ENCODE results near the gene LYL1. TPM values are rescaled to one million over a fixed set of nuclear protein-coding genes. Genes with fewer than 3 reads are reported as not detected.

LYL1 gene
- total RNA-seq, 1 experiment from 2014 or later: 0.24 TPM

DNA sequence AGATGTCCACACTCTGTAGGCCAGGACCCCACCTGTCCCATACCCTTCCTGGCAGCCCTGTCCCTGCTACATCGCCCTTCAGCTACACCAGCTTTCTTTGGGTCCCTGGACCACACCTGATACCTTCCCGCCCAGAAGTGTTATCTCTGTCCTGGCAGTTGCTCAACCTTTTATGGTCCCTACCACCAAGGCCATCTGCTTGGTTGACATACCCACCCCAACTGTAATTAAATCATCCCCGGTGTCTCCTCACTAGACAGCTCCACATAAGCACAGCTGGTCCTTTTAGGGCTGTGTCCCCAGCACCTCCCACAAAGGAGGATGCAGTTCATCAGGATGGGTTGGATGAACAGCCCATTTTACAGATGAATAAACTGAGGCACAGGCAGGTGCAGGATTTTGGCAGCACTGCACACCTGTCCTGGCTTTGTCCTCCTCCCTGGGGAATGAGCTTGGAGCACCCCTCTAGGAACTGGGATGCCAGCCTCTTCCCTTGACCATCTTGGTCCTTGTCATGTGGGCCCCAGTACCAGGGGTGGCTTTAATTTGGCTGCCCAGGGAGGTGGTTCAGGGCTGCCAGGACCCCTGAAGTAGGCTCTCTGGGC lies 28.3 kb upstream of the LYL1 start:
- no TSS peak for BruUV-seq (replicated peaks)
- intact Hi-C loops (cut with micrococcal nuclease; ENCODE audit: unreplicated experiment): no loop called here
- no peaks in the 10 kb centered on the region for H3K9me2 ChIP-seq (ENCODE audit: insufficient read depth)
- H4K20me1 ChIP-seq (ENCODE audit: insufficient read depth): peaks cover 95% of the 10 kb centered on the region
- ChIA-PET POLR2A (ENCODE audit: unreplicated experiment) (interaction anchor here (0.6 kb wide), 1 partner anchor 13 kb away, joined by 11 read pairs; no protein-coding TSS in a partner anchor), CTCF (interaction anchor here (0.6 kb wide), 1 partner anchor 77 kb away, joined by 5 read pairs; no protein-coding TSS in a partner anchor)
- peaks cover 43% of the 10 kb centered on the region; the same call in 1 of the 2 replicates for H3F3A ChIP-seq (ENCODE audit: insufficient read depth, low read depth)
- H3K9me3 ChIP-seq (ENCODE audit: insufficient read depth, low read depth): no peaks in the 10 kb centered on the region
- H3K27me3 ChIP-seq (ENCODE audit: insufficient read depth, low read depth): no peaks in the 10 kb centered on the region
- peaks cover 87% of the 10 kb centered on the region for H3K79me2 ChIP-seq (ENCODE audit: low read depth)
- TF ChIP-seq, protein P1, sequence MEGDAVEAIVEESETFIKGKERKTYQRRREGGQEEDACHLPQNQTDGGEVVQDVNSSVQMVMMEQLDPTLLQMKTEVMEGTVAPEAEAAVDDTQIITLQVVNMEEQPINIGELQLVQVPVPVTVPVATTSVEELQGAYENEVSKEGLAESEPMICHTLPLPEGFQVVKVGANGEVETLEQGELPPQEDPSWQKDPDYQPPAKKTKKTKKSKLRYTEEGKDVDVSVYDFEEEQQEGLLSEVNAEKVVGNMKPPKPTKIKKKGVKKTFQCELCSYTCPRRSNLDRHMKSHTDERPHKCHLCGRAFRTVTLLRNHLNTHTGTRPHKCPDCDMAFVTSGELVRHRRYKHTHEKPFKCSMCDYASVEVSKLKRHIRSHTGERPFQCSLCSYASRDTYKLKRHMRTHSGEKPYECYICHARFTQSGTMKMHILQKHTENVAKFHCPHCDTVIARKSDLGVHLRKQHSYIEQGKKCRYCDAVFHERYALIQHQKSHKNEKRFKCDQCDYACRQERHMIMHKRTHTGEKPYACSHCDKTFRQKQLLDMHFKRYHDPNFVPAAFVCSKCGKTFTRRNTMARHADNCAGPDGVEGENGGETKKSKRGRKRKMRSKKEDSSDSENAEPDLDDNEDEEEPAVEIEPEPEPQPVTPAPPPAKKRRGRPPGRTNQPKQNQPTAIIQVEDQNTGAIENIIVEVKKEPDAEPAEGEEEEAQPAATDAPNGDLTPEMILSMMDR (conservative IDR thresholded peaks at IDR 0.05): no peak
- TF ChIP-seq EZH2 (IDR thresholded peaks at IDR 0.05; ENCODE audit: low read depth): no peak
- H2AFZ ChIP-seq: no peak overlapping the region
- no peak overlapping the region for H3K4me3 ChIP-seq
- no peak for DNase-seq
- H3K36me3 ChIP-seq (ENCODE audit: low read depth): peaks cover 13% of the 10 kb centered on the region
- peak overlapping the region; percentile 40; the same call in 1 of the 2 replicates for H3K27ac ChIP-seq
- no peak overlapping the region for H3K4me2 ChIP-seq
- peaks cover 10% of the 10 kb centered on the region for H3K4me1 ChIP-seq (replicated peaks; ENCODE audit: insufficient read depth)

DNA sequence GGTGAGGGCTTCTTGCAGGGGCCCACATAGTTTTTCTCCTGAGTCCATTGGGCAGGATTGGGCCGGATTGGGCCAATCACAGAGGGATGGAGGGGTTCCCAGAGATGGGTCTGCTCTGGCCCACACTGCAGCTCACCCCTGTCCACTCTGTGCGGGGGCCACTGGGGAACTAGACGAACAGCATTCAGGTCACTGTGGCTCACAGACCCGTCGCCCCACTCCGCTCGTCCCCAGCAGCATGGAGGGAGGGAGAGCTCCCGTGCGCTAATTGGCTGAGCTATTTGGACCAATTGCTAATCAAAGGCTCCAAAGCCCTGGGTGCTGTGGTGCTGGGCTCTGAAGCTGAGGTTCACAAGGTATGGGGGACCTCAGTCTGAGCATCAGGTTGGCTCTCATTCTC lies 26.7 kb upstream of the LYL1 start:
- CTCF ChIA-PET: no interaction called here
- Histone ChIP-seq H3K79me2 (ENCODE audit: low read depth) (peaks cover 97% of the 10 kb centered on the region), H3K27ac (no peak overlapping the region), H3K4me1 (replicated peaks; ENCODE audit: insufficient read depth) (peaks cover 10% of the 10 kb centered on the region), H3K27me3 (ENCODE audit: insufficient read depth, low read depth) (no peaks in the 10 kb centered on the region), H3K4me3 (no peak overlapping the region), H4K20me1 (ENCODE audit: insufficient read depth) (peaks cover 100% of the 10 kb centered on the region), H3F3A (ENCODE audit: insufficient read depth, low read depth) (peaks cover 46% of the 10 kb centered on the region; the same call in 1 of the 2 replicates), H3K9me3 (ENCODE audit: insufficient read depth, low read depth) (no peaks in the 10 kb centered on the region), H3K36me3 (ENCODE audit: low read depth) (peaks cover 18% of the 10 kb centered on the region), H2AFZ (no peak overlapping the region), H3K9me2 (ENCODE audit: insufficient read depth) (no peaks in the 10 kb centered on the region), H3K4me2 (no peak overlapping the region)
- POLR2A ChIA-PET (ENCODE audit: unreplicated experiment): no interaction called here
- intact Hi-C loops (cut with micrococcal nuclease; ENCODE audit: unreplicated experiment): no loop called here
- DNase-seq: no peak
- no peak for TF ChIP-seq EZH2 (IDR thresholded peaks at IDR 0.05; ENCODE audit: low read depth)
- TF ChIP-seq, protein P1 (conservative IDR thresholded peaks at IDR 0.05): no peak
- no TSS peak for BruUV-seq (replicated peaks)

DNA sequence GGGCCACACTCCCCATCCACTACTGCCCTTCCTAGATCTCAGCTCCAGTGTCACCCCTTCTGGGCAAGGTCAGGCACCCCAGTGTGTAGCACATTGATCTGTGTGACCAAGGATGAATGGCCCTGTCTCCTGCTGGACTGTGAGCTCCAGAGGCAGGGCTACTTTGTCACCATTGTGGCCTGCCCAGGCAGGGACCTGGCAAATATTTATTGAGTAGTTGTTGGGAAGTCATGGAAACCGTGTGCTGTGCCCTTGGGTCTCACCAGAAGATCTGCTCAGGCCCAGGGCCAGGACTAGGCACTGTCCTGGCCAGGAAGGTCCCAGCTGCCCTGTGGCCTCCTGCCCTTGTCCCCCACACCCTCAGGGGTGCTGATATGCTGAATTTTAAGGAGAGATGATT lies 25.9 kb upstream of the LYL1 start:
- peaks cover 10% of the 10 kb centered on the region for H3K4me1 ChIP-seq (replicated peaks; ENCODE audit: insufficient read depth)
- H3K4me3 ChIP-seq: no peak overlapping the region
- peaks cover 50% of the 10 kb centered on the region; the same call in 1 of the 2 replicates for H3F3A ChIP-seq (ENCODE audit: insufficient read depth, low read depth)
- no peaks in the 10 kb centered on the region for H3K27me3 ChIP-seq (ENCODE audit: insufficient read depth, low read depth)
- H3K4me2 ChIP-seq: no peak overlapping the region
- intact Hi-C loops (cut with micrococcal nuclease; ENCODE audit: unreplicated experiment): no loop called here
- no peak overlapping the region for H3K27ac ChIP-seq
- BruUV-seq (replicated peaks): no TSS peak
- peaks cover 100% of the 10 kb centered on the region for H4K20me1 ChIP-seq (ENCODE audit: insufficient read depth)
- no peak for DNase-seq
- no peak overlapping the region for H2AFZ ChIP-seq
- peaks cover 97% of the 10 kb centered on the region for H3K79me2 ChIP-seq (ENCODE audit: low read depth)
- ChIA-PET CTCF (no interaction called here), POLR2A (ENCODE audit: unreplicated experiment) (no interaction called here)
- no peaks in the 10 kb centered on the region for H3K9me3 ChIP-seq (ENCODE audit: insufficient read depth, low read depth)
- H3K9me2 ChIP-seq (ENCODE audit: insufficient read depth): no peaks in the 10 kb centered on the region
- TF ChIP-seq, protein P1 (conservative IDR thresholded peaks at IDR 0.05): no peak
- TF ChIP-seq EZH2 (IDR thresholded peaks at IDR 0.05; ENCODE audit: low read depth): no peak
- peaks cover 20% of the 10 kb centered on the region for H3K36me3 ChIP-seq (ENCODE audit: low read depth)
